Vagina (tissue), 2 donors: ENCODE data around the gene MANEA.
"Not testable (repeated sequence)": the region's sequence is repeated elsewhere in the genome, so short reads cannot be mapped to it uniquely, and the experiment has no call there.

Source experiments
- CTCF ChIP-seq, 3 experiments: fragments of 450-650 bp in 2 of 3; fragments of 200-600 bp in 1 of 3; sonication (generic) in 1 of 3; IDR thresholded peaks; one replicate each; pipeline ENCODE4 v1.5.1; 2017 to 2019; ENCODE audit warnings: antibody characterized with exemption in 3 of 3, mild to moderate bottlenecking in 2 of 3, moderate library complexity in 2 of 3
- POLR2AphosphoS5 ChIP-seq, 2 donors: sonication (generic); formaldehyde crosslinking; IDR thresholded peaks; one replicate each; pipeline ENCODE4 v1.9.0; 2017; ENCODE audit warnings: antibody characterized with exemption in 2 of 2, mild to moderate bottlenecking in 2 of 2, low read depth in 1 of 2; ENCODE audit not compliant: insufficient read depth in 1 of 2

- not testable (repeated sequence) for TF ChIP-seq CTCF (IDR thresholded peaks at IDR 0.05); POLR2AphosphoS5 (IDR thresholded peaks at IDR 0.05; ENCODE audit: insufficient read depth in 1 of 2, low read depth in 1 of 2)
Observed at GRCh38 chr6:95584226-95584625, 6.9 kb downstream of the MANEA start.
